ENCODE data around the gene RASGRP3.
"Not testable (repeated sequence)": the region's sequence is repeated elsewhere in the genome, so short reads cannot be mapped to it uniquely, and the experiment has no call there.

Gene RASGRP3

GRCh38 chr2:33457556-33458247 lies 18.7 kb upstream of the RASGRP3 start:
- no peak for DNase-seq

DNA sequence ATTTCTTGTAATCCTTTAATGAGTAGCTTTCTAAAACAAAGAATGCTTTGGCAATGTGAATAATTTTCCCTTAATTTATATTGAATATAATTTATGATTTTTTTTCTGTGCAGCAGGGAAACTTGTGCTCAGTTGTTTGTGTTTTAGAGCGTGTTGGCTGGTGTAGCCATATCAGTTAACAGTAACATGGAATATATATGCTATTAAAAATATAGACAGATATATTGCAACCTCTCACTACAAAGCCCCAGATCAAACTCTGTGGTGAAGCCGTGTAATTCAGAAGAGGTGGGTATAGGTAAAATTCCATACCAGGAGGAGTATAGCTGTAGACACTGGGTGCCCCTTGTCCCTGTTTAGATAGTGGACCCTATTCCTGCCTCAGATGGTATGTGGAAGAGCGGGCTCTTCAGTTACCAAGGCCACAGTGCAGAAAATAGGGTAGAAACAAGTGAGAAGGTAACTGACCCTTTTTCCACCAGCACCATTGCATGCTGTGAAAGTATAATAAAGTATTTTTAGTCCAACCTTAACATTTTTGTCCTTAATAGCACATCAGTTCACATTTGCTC lies 18.1 kb upstream of the RASGRP3 start:
- no peak for DNase-seq

GRCh38 chr2:33459745-33460144 lies 16.7 kb upstream of the RASGRP3 start:
- DNase-seq, result no peak

DNA sequence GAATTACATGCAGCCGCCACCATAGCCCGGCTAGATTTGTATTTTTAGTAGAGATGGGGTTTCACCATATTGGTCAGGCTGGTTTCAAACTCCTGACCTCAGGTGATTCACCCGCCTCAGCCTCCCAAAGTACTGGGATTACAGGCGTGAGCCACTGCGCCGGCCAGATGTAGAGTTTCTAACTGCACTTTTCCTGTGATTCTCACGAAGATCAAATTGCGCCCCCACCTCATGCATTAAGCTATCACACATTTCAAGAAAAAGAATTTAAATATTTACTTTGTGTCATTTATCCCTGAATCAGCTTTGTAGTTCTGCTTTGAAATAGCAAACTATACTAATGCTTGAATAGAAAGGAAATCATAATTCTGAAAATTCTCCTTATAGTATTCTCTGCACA lies 13.9 kb upstream of the RASGRP3 start:
- not testable (repeated sequence) for DNase-seq

DNA sequence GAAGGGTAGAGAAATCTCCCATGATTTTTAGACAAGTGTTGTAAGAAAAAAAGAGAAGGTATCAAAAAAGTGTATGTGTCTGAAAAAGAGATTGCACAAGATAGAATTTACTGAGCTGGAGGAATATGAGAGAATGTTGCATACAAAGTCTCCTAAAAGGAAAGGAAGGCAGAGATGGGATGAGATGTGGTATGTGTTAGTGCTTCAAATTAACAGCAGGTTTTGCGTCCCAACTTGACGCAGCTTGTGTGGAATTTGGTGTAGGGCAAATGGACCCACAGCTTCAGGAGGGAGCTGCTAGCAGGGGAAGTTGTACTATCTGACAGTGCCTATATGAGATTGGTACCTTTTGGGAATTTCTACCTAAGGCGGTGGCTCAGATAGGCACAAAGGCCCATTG lies 9.0 kb upstream of the RASGRP3 start:
- DNase-seq, result no peak

DNA sequence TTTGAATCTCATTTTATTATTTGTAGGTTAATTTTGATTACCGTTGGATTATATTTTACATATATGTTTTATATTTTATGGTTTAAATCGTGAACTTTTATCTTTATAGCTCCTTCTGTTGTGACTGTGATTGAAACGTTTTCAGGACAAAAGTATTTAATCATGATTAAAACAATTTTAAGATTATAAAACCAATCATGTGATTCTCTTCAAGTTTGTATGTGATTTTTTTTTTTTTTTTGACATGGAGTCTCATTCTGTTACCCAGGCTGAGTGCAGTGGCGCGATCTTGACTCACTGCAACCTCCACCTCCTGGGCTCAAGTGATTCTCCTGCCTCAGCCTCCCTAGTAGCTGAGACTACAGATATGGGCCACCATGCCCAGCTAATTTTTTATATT lies 7.2 kb upstream of the RASGRP3 start:
- no peak for DNase-seq

DNA sequence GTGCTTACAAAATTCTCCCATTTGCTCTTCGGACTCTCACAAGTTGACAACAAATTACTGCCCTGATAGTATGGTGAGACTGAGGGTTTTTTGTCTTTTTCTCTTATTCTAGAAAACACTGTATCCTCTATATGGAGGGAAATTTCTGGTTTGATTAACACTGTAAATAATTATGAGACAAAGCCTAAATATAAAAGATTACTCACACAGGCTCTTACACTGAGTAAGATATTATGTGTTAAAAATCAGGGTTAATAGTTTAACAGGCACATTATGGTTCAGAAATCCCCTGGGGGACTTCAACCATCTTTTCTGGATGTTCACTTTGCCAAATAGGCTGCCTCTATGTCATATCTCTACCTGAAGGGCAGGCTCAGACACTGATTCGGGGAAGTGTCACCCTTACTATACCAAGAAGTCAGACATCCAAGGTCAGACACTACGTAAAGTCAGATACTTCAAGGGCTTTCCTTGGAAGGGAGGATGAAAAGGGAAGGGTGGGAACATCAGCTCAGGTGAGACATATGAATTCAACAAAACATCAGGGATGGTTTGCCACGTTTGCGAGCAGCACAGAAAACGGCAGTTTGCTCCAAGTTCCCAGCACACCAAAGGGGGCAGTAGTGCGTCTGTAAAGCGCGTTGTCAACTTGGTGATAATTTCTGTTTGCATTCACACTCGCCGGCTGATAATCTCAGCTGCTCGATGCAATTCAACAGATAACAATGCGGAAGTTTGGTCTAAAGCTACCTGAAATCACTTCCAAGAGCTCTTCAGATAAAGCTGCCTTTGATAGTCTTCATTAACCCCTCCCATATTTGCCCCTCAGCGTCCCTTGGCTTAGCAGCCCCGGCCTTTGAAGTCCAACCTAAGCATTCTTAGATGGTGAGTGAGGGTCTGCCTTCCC lies 972 bp upstream of the RASGRP3 start:
- peak; percentile 89 to 90 for DNase-seq

- DNase-seq, result no peak
These were observed 343 bp downstream of the RASGRP3 start for GRCh38 chr2:33476793-33477190.

DNA sequence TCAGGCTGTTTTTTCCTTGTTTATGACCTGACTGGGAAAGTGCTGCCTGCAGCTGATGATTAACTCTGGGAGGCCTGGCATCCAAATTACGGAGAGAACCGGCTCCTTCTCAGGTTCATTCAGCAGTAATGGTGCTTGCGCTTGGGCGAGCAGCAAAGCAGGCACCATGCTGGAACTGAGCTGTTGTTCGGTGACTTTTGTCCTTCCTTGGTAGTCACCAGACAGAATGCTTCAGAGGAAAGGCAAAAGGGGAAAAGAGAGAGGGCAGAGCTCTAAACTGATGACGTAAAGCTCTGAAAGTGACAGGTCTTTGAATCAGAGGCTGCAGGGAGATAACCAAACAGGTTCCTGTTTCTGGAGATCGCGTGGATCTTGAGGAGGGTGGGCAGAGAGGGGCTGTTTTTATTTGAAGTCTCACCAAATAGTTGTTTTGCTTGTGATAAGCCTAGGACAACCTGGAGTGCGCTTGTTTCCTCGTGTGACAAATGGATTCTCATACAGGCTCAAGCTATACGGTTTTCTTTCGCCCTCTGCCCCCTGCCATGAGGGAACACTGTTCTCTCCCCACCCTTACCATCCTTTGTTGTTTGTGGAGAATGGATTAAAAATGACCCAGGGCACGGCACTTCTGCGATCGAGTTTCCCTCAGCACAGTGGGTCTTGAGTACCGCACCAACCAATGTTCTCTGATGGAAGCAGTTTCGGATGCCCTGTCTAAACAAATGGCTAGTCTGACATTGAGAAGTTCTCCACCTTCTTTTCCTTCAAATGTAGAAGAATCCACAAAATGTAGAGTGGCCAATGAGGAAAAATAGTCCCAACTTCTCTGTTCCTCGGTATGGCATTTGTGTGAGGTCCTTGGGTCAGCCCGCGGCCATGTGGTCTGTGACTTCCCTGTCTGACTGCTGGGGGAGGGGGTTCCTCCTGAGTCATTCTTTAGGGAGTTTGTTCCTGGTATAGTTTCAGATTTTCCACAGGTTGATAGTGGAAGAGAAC lies 1.3 kb downstream of the RASGRP3 start:
- peak; percentile 52 to 78 for DNase-seq

- no peak for DNase-seq
These were observed 2.7 kb downstream of the RASGRP3 start for GRCh38 chr2:33478968-33479731.

GRCh38 chr2:33482518-33482917 lies 6.1 kb downstream of the RASGRP3 start:
- DNase-seq, result no peak

- DNase-seq, result no peak
These were observed 7.7 kb downstream of the RASGRP3 start for GRCh38 chr2:33484042-33484621.

DNA sequence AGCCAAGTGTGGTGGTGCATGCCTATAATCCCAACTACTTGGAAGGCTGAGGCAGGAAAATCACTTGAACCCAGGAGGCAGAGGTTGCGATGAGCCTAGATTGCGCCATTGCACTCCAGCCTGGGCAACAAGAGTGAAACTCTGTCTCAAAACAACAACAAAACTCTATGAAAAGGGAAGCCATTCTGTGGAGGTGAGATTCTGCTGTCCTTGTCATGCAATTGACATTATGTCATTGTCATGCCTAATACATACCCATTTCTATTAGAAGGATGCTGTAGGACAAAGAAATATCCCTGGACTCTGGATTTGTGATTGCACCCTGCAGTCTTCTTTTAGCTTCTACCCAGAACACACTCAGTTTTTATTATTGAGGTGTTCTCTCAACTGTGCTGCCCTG lies 8.6 kb downstream of the RASGRP3 start:
- no peak for DNase-seq

DNA sequence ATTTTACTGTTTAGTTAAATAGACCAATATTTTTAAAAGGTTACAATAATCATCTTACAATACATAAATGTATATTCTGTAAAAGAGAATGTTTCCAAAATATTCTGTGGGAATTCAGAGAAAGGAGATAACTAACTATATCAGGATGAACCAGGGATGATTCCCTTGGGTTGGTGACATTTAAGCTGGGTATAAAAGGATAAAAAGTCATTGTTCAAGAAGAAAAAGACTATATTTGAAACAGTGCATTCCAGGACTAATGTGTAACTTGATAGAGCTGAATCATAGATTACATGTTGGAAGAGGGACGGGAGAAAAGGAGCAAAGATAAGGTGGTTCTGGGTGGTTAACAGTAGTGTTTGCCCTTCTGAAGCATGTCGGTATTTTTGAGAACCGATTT lies 10.1 kb downstream of the RASGRP3 start:
- no peak for DNase-seq

- DNase-seq, result no peak
These were observed 11.8 kb downstream of the RASGRP3 start for GRCh38 chr2:33488178-33488690.

- no peak for DNase-seq
These were observed 12.5 kb downstream of the RASGRP3 start for GRCh38 chr2:33488715-33489540.

DNA sequence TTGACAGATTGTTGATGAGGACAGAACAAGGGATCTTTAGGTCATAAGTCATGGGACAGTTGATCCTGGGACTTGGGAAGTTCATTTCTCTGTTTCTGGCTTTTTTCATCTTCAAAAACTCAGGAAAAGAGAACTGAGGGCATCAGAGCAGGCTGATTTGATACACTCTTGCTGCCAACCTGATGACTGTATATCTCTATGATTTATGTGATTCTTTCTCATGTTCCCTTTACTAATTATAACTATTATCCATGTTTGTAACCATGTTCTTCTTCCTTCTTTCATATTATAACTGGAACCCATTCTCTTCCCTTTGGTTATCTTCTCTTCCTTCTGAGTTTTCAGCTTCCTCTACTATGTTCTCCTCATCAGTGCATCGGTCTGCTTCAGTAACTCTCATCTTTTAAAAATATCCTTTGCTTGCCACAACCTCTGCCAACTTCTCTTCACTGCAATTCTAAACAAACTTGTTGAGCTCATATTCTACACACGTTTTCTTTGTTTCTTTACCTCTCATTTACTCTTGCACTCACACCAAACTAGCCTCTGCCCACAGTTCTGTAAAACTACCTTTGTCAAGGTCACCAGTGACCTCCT lies 13.5 kb downstream of the RASGRP3 start:
- no peak for DNase-seq

DNA sequence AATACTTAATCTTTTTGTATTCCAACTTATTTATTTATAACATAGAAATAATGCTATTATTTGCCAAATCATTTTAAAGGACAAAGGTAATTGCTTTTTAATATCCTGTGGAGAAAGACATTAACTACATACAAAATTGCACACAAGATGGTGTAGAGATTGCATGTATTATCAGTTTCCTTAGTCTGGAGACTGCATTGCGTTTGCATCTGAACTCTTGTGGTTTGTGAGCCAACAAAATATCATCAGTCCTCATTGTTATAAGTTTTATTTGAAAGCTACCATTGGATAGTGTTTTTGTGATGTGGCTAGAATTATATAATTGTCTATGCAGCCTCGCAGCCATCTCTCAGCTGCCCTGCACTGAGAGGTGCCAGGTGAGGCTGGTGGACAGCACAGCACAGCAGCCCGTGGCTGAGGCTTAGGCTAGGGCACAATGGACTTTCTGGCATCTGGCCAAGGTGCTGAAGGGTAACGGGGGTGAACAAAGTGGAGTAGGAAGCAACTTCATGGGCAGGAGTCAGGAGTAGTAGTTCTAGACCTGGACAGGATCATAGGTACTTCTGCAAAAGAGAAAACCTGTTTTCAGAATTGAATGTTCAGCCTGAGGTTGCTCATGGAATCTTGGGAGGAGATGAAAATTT lies 15.1 kb downstream of the RASGRP3 start:
- no peak for DNase-seq

GRCh38 chr2:33492399-33493134 lies 16.1 kb downstream of the RASGRP3 start:
- no peak for DNase-seq
